ENCODE results near the gene TNFSF10. TPM values are rescaled to one million over a fixed set of nuclear protein-coding genes. Genes with fewer than 3 reads are reported as not detected.

Gene TNFSF10
- total RNA-seq, 1 experiment from 2014 or later: 23.8 TPM

Other genes with a start within 250 kb of the TNFSF10 start
- not detected in 2 replicates for gene GHSR, start 75.0 kb downstream of the TNFSF10 start, total RNA-seq (2014; rRNA removed; shearing (Covaris generic))
- gene NCEH1, start 187.6 kb upstream of the TNFSF10 start, total RNA-seq (2014; rRNA removed; shearing (Covaris generic)): 10.7 and 13.6 TPM in 2 replicates
- 115 and 134 TPM in 2 replicates for gene ECT2, start 227.3 kb upstream of the TNFSF10 start, total RNA-seq (2014; rRNA removed; shearing (Covaris generic))